ENCODE data around the gene ATF6.

The ATF6 gene

DNA sequence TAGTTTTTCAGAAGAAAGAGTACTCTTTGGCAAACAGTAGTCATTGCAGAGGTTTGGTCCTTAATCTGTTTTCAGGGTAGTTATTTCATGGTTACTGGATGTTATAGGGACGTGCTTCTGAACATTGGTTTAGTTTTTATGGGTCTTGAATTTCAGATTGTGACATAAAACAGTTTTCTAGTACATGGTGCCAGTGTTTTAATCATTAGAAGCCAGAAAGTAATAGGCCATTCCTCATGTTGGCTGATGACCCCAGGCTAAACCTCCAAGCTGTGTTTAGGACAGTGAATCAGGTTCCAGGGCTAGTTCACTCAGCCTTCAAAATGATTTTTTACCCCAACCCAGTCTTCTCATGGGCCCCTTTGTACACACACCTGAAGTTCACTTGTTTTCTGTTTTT lies 184.3 kb downstream of the ATF6 start:
- ChIA-PET POLR2A (no interaction called here), CTCF (no interaction called here)
- DNase-seq (ENCODE audit: extremely low spot score): no peak
- TF ChIP-seq, protein P1, sequence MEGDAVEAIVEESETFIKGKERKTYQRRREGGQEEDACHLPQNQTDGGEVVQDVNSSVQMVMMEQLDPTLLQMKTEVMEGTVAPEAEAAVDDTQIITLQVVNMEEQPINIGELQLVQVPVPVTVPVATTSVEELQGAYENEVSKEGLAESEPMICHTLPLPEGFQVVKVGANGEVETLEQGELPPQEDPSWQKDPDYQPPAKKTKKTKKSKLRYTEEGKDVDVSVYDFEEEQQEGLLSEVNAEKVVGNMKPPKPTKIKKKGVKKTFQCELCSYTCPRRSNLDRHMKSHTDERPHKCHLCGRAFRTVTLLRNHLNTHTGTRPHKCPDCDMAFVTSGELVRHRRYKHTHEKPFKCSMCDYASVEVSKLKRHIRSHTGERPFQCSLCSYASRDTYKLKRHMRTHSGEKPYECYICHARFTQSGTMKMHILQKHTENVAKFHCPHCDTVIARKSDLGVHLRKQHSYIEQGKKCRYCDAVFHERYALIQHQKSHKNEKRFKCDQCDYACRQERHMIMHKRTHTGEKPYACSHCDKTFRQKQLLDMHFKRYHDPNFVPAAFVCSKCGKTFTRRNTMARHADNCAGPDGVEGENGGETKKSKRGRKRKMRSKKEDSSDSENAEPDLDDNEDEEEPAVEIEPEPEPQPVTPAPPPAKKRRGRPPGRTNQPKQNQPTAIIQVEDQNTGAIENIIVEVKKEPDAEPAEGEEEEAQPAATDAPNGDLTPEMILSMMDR (IDR thresholded peaks at IDR 0.05; ENCODE audit: control extremely low read depth, extremely low read depth, low read depth, missing control alignments): no peak

DNA sequence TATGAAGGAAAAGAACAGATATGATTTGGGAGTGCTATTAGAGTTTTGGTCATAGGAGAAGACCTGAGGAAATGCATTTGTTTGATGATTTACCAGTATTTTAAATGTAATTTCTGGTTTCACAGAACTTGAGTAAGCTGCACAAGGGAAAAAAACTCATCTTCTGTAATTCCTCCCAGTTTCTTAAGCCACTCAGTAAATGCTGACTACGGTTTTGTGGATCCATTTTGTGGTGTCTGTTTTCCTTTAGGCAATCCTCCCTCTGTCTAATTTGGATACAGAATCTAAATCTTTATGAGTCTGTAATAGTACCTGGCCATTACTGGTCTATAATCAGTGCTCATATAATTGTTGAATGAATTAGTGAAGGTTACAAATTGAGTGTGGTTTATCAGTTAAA lies 185.5 kb downstream of the ATF6 start:
- TF ChIP-seq, protein P1 (IDR thresholded peaks at IDR 0.05; ENCODE audit: control extremely low read depth, extremely low read depth, low read depth, missing control alignments): no peak
- CTCF ChIA-PET: interaction anchor here (1.4 kb wide), 1 partner anchor 85 kb away, joined by 4 read pairs; no protein-coding TSS in a partner anchor
- no peak for DNase-seq (ENCODE audit: extremely low spot score)
- POLR2A ChIA-PET: no interaction called here

DNA sequence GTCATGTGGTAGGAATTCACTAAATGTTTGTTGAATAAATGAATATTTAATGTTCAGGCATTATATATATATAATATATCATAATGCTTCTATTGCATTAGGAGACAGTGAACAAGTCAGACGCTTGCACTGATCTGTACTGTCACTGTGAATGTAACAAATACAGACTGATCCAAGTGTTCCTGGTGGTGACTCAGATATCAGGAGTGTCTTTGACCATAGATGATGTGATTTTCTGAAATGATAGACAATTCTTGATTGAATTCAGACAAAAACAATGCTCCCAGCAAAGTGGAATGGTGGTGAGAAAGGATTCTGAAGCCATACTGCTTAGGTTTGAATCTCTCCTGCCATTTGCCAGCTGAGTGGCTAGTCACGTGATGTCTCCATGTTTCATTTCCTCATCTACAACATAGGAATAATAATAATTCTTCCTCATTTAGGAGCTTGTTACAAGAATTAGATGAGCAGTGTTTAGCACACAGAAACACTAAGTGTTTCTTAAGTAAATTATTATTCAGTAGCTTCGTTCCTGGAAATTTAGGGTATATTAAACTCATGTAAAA lies 186.6 kb downstream of the ATF6 start:
- ChIA-PET POLR2A (no interaction called here), CTCF (interaction anchor here (1.1 to 1.4 kb wide), 2 partner anchors 8 to 84 kb away, joined by 4 read pairs; no protein-coding TSS in a partner anchor)
- TF ChIP-seq, protein P1 (IDR thresholded peaks at IDR 0.05; ENCODE audit: control extremely low read depth, extremely low read depth, low read depth, missing control alignments): no peak
- no peak for DNase-seq (ENCODE audit: extremely low spot score)

DNA sequence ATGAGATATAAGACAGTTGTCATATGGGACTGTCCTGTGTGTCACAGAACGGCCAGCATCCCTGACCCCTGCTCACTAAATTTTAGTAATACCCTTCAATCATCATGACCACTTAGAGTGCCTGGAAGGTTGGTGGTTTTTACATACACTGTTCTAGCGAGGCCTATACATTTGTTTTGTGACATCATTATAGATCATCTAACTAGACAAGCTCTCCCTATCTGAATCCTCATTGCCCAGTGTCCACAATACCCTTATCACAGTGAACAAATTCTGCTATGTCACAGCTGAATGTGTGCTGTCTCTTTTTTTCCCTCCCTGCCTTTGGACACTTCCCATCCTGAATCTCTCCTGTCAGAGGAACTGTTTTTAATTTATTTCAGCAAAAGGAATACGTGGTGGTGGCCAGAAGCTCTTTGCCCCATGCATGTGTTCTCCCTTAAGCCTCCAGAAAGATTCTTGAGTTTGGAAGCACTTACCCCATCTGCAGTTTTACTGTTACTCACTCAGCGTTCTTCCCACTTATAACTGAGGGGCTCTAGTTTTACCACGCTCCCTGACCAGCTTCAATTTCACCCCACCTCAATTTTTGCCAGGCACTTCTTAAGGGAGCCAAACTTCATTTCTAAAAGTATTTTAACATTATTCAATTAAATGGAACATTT lies 187.3 kb downstream of the ATF6 start:
- TF ChIP-seq, protein P1 (IDR thresholded peaks at IDR 0.05; ENCODE audit: control extremely low read depth, extremely low read depth, low read depth, missing control alignments): no peak

DNA sequence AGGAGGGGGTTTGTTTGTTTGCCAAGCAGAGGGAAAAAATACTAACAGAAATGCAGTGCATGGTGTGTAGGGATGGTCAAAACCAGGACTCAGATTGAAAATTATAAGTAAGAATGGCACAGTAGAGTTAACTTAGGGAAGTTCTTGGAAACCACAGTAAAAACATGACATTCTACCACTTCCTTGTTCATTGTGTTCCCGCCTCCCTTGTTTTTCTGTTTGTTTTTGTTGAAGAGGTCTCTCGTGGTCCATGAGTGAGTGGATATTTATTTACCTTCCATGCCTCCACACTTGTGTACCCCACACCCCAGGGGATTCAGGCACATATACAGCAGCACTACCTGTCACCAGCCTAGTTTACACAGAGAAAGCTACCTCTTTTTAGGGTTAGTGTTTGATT lies 187.9 kb downstream of the ATF6 start:
- no peak for DNase-seq (ENCODE audit: extremely low spot score)

More for the DNA sequence above, 187.3 kb downstream of the ATF6 start:
- ChIA-PET POLR2A (no interaction called here), CTCF (interaction anchor here (1.1 to 1.4 kb wide), 2 partner anchors 9 to 83 kb away, joined by 4 read pairs; no protein-coding TSS in a partner anchor)
- DNase-seq (ENCODE audit: extremely low spot score): no peak

DNA sequence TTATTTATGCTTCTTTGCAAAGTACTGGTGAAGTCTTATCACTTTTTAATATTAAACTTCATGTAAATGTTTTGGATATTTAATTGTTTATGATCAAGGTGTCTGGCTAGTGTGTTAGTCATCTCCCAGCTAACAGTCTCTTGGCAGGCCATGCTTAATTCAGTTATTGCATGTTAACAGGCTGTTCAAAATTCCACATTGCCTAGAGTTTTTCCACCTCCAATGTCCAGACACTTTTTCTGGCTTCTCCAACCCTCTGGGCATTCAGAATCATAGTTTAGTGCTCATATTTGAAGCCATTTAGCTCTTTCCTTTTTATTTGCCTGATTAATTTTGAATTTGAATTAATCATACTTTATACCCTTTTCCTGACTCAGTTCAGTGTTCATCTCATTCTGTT lies 188.3 kb downstream of the ATF6 start:
- POLR2A ChIA-PET: no interaction called here
- TF ChIP-seq, protein P1 (IDR thresholded peaks at IDR 0.05; ENCODE audit: control extremely low read depth, extremely low read depth, low read depth, missing control alignments): no peak
- DNase-seq (ENCODE audit: extremely low spot score): no peak
- CTCF ChIA-PET: interaction anchor here (0.9 to 1.6 kb wide), 2 partner anchors 10 to 162 kb away, joined by 3 to 4 read pairs; no protein-coding TSS in a partner anchor

More for the DNA sequence above, 187.9 kb downstream of the ATF6 start:
- ChIA-PET POLR2A (no interaction called here), CTCF (interaction anchor here (0.9 kb wide), 1 partner anchor 10 kb away, joined by 3 read pairs; no protein-coding TSS in a partner anchor)
- TF ChIP-seq, protein P1 (IDR thresholded peaks at IDR 0.05; ENCODE audit: control extremely low read depth, extremely low read depth, low read depth, missing control alignments): no peak
